HG02759 (cell line): ENCODE results near the gene COA6.

Source experiments
- ATAC-seq: cut with Tn5 transposase; IDR thresholded peaks from one replicate; pipeline ENCODE4 v1.9.1; 2021; ENCODE audit warnings: mild to moderate bottlenecking, moderate library complexity; ENCODE audit not compliant: unreplicated experiment

Gene COA6, protein sequence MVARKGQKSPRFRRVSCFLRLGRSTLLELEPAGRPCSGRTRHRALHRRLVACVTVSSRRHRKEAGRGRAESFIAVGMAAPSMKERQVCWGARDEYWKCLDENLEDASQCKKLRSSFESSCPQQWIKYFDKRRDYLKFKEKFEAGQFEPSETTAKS

DNA sequence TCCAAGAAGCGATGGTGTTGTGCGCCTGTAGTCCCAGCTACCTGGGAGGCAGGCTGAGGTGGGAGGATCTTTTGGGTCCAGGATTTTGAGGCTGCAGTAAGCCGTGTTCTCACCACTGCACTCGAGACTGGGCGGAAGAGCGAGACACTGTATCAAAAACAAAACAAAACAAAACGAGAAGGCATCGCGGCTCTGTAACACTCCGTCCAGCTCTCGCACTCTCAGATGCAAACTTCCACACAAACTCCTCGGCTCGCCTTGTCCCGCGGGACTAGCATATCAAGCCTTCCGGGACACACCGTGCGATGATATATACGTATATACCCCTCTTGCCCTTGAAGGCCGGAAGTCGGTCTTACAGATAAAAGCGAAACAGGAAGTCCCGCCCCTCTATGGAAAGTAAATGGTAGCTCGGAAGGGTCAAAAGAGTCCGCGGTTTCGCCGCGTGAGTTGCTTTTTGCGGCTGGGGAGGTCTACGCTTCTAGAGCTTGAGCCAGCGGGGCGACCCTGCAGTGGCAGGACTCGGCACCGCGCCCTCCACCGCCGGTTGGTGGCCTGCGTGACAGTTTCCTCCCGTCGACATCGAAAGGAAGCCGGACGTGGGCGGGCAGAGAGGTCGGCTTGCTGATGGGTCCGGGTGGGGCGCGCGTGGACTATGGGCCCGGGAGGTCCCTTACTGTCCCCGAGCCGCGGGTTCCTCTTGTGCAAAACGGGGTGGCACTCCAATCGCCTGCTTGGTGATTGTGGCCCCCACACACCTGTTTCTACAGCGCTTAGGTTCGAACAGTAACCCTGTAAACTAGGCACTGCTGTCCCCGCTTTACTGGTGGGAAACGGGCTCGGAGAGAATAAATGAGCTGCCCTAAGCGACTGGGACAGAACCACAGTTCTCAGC, at the start of gene COA6:
COA6 (plus strand) TSS at position 393 of the 895 bp plus-strand sequence; CDS start at position 404, 11 bp downstream.
- ATAC-seq, result peak; percentile 94

DNA sequence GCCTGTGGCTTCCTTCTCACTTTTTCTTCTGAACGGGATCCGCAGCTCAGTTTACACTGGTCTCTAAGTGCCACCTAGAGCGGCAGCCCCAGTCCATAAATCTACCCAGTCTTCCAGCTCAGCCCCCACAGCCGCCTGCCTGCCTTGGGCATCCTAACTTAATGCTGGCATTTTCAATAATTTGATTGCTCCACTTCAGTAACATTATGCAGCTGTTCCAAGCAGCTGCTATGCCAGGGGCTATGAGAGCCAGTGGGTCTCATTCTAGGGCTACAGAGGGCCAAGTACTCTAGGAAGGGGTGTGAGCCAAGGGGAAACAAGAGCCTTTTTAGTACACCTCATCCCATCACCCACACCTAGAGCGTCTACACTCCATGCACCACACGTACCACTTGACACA, 48.4 kb upstream of the COA6 start:
- ATAC-seq, result no peak

DNA sequence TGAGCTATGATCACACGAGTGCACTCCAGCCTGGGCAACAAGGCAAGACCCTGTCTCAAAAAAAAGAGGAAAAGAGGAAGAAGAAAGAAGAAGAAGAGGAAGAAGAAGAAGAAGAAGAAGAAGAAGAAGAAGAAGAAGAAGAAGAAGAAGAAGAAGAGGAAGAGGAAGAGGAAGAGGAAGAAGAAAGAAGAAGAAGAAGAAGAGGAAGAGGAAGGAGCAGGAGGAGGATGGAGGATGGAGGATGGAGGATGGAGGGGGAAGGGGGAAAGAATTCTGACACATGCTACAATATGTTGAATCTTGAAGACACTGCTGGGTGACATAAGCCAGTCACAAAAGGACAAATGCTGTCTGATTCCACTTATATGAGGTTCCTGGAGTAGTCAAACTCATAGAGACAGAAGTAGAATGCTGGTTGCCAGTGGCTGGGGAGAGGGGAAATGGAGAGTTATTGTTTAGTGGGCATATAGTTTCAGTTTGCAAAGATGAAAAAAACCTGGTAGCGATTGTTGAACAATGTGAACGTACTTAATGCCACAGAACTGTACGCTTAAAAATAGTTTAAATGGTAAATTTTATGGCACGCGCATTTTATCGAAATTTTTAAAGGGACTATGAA, 47.3 kb upstream of the COA6 start:
- ATAC-seq, result no peak

DNA sequence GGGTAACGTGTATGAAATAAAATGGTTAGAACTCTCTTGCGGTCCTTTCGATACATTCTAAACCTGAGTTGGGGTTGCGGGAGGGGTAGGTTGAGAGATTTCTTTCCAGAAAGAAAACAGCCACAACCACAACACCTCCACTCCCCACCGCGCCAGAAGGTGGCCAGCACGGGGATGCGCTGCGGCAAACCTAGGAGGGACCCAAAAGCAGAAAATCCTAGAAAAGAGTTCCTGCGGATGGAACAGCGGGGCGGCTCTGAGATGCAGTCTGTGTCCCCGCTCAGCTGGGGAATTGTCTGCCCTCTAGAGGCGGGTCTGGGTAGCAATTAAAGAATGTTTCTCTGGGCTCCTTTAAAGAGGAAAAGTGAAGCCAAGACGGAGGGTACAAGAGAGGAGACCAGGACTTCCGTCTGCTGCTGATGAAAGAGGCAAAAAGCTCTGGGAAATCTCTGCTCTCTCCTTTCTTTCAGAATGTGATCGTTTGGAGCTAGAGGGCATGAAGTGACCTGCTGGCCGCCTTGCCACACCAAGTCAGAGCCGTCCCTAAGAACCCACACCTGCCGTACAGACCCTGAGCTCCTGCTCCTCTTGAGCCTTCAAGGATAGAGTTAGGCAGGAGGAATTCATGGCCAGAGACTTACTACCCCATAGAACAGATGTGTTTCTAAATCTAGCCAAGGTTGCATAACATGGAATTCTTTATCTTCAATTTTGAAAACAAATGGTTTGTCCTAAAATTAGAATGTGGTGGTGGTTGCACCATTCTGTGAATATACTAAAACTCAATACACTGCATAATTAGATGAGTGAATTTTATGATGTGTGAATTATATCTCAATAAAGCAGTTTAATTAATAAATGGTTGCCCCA, 46.5 kb upstream of the COA6 start:
- ATAC-seq, result peak; percentile 77

DNA sequence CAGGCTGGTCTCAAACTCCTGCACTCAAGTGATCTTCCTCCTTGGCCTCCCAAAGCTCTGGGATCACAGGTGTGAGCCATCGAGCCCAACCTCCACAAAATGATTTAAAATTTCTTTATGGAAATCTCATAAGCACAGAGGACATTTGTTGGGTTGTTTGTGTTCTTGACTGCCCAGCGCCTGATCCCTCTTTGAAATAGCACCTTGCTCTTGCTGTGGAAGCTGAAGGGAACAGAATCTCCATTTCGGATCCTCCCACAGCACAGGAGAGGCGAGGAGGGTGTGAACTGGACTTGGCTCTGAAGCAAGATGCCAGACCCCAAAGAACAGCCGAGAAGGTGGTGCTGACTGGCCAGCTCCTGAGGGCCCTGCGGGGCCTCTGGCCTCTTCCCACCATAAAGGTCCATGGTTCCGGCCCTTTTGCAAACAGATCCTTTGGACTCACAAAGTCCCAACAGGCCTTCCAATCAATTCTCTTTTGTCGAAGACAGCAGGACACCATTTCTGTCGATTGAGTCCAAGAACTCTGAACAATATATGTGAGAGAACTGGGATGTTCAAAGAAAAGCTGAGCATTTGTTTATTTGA, 45.6 kb upstream of the COA6 start:
- ATAC-seq, result no peak

DNA sequence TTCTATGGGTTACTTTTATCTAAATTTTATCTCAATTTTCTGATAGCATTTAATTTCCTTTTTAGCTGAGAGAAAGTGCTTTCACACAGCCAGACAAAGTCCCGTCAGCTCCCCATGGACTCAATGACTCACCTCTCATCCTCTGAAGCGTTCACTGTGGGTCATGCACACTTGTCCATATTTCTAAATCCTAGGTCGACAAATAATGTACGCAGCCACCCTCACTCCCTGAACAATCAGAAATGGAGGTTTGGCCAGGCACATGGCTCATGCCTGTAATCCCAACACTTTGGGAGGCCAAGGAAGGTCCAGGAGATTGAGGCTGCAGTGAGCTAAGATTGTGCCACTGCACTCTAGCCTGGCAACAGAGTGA, 42.4 kb upstream of the COA6 start:
- ATAC-seq, result no peak

DNA sequence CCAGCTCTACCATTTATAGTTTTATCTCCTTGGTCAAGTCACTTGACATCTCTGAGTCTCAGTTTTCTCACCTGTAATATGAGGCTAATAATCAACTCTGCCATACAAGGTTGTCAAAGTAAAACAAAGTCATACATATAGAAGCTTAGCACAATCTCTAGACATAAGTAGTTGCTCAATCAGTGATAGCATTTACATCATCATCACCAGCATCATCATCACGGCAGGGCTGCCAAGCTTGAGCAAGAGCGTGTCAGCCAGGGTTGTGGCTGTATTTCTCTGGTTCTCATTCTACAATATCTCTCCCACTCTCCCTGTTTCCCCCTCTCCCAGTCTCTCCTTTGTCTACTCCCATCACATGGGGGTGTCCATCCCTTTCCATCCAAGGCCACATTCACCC, 41.7 kb upstream of the COA6 start:
- ATAC-seq, result no peak

DNA sequence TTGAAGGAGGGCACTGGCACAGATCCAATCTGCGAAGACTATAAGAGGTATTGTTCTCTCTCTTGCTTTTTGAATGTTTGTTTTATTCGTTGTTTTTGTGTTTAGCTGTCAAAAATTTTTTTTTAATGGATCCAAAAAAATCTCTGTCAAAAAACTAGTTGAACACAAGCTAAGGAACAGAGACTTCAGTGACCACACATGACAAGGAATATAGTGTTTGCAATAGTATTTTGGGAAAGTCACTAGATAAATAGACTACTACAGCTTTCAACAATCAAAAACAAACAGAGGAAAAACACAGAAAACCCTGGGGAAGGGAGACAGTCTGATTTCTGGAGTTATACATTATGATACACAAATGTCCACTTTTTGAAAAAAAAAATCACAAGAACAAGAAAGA, 36.9 kb upstream of the COA6 start:
- no peak for ATAC-seq

DNA sequence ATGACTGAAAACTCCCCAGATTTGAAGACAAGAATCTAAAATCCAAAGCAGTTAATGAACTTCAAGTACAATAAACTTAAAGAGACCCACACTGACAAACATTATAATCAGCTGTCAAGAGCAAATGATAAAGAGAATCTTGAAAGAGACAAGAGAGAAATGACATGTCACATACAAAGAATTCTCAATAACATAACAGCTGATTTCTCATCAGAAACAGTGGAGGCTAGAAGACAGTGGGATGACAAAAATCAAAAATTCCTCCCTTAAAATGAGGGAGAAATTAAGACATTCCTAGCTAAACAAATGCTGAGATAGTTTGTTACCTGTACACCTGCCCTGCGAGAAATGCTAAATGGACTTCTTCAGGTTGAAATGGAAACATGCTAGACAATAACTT, 36.0 kb upstream of the COA6 start:
- no peak for ATAC-seq

DNA sequence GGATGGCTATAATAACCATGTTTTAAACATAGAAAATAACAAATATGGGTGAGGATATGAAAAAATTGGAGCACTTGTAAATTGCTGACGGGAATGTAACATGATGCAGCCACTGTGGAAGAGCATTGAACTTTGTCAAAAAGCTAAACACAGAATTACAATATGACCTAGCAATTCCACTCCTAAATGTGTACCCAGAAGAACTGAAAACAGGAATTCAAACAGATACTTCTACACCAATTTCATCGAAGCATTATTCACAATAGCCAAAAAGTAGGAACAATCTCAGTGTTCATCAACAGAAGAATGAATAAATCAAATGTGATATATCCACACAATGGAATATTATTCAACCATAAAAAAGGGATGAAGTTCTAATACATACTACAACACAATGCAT, 32.7 kb upstream of the COA6 start:
- no peak for ATAC-seq

DNA sequence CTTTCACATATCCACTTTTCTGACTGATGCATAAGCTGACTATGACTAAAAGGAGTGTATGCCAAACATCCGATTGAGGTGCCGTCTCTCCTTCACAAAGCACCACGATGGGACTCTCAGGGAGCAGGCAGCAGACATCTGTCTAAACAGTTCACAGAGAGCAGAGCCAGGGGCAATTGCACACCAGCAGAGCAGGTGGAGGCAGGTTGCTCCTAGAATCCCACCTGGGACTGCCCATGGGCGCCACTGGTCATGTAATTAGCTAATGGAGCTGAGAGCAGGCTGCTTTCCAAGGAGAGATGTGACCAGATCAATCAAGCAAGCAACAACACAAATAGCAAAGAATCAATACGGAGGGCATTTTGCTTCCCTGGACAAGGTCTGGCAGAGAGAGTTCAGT, 30.5 kb upstream of the COA6 start:
- no peak for ATAC-seq

DNA sequence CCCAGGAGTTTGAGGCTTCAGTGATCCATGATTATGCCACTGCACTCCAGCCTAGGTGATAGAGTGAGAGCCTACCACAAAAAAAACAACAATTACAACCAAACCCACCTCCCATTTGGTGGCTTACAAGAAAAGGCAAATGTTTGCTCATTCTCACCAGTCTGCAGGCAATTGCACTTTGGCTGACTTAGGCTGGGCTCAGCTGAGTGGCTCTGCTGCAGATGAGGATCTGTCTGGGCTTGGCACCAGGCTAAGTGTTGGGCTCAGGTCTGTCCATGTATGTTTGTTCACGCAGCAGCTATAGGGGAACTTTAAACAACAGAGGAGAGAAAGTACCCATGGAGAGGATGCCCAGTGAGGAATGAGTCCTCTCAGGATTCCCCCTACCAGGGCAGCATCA, 28.0 kb upstream of the COA6 start:
- ATAC-seq, result no peak

DNA sequence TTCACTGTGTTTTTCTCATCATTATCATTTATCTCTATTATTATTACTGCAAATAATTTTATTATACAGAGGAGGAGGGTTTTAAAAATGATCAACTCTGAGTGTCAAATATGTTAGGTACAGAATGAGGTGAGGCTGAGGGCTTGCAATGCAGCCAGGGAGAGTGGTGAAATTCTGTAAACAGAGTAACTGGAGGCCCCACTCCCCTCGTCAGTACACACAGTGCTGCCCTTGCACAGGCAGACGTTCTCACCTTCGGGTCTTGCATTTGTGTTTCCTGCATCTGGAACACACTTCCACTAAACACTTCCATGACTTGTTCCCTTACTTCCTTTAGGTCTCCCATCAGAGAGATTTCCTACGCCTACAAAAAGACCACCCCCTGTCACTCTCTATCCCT, 24.3 kb upstream of the COA6 start:
- ATAC-seq, result no peak

DNA sequence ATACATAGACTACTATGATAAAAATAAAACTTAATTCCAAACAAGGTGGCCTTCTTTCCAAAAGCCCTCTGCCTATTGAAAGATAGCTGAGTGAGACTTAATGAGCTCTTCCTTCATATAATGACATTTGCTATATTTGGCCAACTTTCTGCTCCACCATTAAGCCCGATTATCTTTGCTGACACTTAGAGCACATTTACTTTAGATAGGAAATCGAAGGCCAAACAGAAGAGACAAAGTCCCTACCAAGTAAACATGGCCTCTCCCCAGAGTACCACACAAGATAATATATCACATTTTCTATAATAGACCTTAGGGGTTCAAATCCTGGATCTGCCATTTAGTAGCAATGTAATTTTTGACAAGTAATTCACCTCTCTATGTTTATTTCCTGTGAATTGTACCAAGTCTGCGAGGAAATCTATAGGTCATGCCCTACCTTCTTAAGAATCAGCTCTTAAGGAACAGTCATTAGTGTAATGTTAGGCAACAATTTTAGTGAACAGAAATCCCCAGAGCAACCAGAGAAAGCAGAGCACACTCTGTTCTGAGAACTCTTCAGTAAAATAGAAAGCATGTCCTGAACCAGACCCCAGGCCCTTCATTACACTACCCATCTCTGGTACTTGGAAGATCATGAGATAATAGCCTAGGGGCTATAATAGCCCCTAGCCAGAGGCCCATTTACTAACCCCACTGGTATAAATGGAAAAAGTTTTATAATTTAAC, 17.3 kb upstream of the COA6 start:
- no peak for ATAC-seq

DNA sequence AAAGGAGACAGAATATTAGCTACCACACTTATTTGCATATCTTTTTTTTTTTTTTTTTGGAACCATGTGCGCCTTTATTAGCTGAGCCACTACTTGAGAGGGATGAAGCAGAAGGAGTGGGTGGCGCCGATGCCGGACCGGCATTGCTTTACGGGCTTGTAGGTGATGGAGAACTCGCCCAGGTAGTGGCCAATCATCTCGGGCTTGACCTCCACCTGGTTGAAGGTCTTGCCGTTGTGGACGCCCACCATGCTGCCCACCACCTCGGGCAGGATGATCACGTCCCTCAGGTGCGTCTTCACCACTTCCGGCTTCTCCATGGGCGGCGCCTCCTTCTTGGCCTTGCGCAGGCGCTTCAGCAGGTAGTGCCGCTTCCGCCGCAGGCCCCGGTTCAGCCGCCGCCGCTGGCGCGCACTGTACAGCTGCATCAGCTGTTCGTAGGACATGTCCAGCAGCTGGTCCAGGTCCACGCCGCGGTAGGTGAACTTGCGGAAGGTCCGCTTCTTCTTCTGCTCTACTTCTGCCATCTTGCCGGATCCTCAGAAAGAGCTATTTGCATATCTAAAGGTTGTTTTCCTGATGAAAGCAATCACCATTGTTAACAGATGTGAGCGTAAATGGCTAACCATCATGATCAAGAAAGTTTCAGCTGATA, 16.5 kb upstream of the COA6 start:
- ATAC-seq, result peak; percentile 70

DNA sequence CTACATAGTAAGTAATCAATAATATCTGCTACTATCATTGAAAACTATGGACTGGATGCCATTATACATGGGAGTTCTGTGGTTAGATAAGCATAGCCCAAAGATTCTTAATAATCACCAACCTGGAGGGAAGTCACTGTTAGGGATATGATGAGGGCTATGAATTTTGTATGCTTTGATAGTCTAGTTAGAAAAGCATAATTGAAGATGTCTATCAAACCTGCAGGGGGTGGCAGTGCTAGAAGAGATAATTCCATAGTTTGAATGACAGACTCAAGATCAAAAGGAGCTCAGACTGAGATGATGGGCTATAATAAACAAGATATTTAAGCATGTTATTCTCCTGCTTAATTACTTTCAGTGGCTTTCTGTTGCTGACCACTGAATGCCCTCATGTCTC, 15.4 kb upstream of the COA6 start:
- ATAC-seq, result no peak

DNA sequence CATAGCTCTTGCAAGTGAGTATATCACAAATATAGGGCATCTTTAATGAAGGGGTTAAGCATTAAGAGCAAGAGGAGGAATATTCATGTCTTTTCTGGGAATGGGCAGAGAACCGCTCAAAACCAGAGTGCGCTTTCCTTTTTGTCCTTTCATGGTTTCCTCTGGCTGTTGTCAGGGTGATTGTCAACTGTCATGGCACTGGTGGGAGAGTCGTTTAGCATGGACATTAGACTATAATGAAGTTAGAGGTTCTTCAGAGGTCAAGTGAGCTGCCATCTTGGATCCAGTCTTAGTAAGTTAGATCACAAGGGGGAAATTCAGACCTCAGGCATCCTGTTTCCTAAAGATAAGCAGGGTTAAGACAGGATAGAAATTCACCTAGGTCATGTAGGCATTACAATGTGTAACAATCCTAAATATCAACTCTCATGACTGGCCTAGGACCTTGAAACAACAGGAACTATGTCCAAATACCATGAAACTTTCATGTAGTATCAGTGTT, 12.1 kb upstream of the COA6 start:
- no peak for ATAC-seq

DNA sequence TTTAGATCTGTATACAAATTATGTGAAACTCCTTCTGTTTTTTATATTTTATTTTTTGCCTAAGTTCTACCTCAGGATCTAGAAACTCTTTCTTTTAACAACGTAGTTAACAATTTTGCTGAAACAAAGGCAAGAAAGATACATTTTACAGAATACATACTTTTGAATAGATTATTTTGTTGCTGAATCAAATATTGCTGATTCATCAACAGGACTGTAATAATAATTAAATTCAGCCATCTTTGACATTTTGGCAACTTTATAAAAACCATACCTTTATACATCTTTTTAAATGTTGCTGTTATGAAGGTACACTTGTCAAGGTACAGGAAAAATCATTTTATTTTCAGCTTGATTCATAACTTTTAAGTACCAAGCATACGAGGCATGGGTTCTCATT, 10.7 kb upstream of the COA6 start:
- no peak for ATAC-seq

DNA sequence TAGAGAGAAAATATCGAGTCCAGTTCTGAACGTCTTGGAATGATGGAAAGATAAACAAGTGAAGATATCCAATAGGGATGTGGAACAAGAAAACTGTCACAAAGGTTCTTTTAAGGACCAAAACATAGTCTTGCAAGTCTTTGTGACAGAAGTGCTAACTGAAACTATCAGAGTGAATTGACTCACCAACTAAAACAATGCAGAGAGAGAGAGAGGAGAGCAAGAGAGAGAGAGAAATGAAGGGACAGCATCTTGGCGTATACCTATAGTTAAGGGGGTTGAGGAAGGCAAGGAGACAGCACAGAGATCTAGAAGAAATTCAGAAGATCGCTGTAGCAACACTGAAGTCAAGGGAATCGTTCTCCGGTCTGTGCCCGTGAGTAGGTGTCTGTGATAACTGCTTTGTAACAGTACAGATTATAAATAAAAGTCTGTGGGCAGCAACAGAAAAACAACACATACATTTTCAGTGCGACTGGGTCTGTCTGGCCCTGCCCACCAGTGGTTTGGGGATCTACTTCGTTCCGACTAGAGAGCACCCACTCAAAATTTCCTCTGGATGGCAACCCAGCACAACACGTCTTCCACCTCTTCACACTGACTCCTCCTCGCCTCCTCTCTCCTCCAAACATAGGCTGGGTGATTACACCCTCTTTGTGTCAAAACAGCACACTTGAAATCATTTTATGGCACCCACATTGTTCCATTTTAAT, 4.8 kb upstream of the COA6 start:
- ATAC-seq, result no peak
